Tongue (tissue), 2 donors: ENCODE results near the gene SLCO3A1. TPM values are rescaled to one million over a fixed set of nuclear protein-coding genes. Genes with fewer than 3 reads are reported as not detected.

Source experiments
- DNase-seq: peaks from one replicate; pipeline ENCODE4 v3.0.0-alpha.2; 2015
- total RNA-seq: library from RNA; depleted of rRNA; stranded (reverse); fragments of >200 nt; gene quantifications from one replicate; pipeline ENCODE4 v1.2.3, GENCODE V29; 2014

The SLCO3A1 gene
- total RNA-seq, 1 donor from 2014 or later = 10.7 TPM

DNA sequence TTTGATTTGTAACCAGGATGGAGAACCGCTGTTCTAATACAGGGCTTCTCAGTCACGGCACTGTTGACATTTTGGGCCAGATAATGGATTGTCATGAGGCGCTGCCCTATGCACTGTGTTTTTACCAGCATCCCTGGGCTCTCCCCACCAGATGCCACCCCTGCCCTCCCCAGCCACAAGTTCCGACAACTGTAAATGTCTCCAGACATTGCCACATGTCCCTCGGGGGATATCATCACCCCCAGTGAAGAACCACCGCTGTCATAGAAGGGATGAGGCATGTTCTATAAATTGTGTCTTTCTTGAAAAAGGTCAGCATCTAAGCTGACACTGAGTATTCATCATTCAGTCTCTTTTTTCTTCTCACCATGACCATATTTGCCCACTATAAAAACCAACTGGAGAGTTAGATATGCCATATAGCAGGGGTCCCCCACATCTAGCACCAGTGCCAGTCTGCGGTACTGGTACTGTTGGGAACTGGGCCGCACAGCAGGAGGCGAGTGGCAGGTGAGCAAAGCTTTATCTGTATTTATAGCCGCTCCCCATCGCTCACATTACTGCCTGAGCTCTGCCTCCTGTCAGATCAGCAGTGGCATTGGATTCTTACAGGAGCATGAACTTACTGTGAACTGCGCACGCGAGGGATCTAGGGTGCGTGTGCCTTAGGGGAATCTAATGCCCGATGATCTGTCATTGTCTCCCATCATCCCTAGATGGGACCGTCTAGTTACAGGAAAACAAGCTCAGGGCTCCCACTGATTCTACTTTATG lies 279.7 kb downstream of the SLCO3A1 start:
- no peak for DNase-seq

DNA sequence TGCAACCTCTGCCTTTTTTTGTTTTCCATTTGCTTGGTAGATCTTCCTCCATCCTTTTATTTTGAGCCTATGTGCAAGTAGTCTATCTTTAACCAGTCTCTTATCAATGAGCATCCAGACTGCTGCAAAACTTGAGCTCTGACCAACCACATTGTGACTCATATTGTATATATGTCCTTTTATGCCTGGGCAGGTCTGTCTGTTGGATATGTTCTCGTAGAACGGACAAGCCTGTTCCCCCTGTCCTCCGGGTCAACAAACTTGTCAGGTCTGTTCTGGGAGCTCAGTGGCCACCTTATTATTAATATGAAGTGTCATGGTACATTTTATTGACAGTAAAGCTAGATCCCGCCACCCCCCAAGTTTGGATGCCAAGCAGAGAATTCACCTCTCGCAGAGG lies 287.3 kb downstream of the SLCO3A1 start:
- DNase-seq = no peak

DNA sequence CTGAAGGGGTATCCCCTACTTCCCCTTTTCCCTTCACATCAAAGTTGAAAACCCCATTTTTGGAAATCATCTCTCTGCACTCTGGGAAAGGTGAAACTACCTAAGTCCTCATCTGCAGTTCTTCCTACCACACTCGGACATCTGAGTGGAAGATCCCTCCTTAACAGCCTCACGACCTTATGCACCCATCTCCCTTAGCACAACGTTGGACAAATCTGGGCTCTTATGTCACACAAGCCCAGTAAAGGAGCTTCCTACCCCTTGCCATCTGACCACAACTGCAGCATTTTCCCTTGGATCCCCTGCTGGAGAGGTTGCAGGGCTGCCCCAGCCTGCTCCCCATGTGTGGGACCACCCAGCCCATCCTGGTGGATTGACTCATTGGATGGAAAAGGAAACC lies 288.1 kb downstream of the SLCO3A1 start:
- DNase-seq = no peak

DNA sequence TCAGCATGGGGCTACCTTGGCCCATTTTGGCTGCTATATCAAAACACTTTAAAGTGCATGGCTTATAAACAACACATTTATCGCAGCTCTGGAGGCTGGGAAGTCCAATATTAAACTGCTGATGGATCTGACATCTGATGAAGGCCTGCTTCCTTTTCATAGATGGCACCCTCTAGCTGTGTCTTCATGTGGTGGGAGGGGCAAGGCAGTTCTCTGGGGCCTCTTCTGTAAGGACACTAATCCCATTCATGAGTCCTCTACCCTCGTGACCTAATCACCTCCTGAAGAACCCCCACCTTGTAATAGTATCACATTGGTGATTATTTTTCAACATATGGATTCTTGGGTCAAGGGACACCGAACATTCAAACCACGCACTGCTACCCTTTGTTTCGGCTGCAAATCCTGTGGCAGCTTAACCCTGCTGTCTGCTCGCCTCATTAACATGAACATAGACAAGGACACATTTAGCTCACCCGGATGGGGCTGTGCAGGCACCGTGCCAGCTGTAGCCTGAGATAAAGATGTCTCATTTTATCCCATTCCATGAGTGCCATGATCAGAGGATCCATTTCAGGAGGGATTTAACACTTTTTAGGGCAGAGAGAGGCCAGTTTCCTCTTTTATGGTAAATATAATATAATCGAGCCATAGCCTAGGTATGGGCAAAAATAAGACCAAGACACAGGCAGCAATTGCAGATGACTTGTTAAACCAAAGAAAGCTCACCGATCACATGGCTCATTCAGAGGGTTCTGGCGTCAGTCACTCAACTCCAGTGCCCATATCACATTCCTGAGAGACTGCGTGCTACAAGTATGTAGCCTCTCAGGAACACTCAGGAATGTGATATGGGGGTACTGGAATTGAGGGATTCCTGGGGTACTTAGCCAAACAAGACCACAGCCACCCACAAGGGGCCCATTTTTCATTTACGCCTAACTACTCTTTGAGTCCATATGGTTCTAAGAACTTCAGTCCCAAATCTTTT lies 289.0 kb downstream of the SLCO3A1 start:
- DNase-seq = peak; percentile 44

DNA sequence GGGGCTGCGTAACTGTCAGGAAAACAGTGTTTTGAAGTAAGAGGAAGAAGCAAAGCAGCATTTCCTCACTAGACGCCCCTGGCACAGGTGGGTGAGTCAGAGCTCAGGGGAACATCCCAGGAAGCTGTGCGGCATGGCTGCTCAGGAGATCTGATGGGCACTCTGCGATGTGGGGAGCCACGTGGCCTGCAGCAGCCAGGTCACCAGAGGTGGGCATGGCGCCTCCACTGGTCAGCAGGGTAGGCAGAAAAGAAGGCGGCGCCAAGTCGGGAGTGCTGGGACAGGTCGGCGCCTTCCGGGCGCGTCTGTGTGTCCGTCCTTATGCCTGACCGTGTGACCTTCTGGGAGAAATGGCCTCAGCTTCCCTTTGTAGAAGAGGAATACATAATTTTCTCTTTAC lies 290.3 kb downstream of the SLCO3A1 start:
- no peak for DNase-seq

DNA sequence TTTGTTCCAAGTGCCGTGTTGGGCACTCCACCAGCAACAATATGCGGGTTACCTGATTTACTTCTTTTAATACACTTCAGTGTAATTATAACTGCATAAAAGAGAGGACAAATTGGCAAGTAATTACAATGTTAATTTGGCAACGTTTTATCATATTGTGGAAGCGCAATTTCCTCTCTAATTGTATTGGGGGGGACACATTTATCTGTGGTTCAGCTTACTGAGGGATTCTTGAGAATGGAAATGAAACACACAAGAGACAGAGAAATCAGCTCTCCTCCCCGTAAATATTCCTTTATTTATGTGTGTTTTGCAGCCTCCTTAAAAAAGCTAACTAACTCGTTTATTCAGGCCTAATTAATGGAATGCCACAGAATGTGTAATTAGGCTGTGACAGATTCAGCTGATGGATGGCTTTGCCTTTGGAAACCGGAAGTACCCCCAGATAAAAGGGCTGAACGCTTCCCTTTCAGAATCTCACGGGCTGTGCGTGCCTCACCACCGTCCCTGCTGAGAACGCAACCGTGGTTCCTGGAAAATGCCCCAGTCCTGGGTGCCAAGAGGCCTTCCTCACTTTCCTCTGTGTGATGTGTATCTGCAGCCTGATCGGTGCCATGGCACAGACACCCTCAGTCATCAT lies 293.1 kb downstream of the SLCO3A1 start:
- DNase-seq = no peak

DNA sequence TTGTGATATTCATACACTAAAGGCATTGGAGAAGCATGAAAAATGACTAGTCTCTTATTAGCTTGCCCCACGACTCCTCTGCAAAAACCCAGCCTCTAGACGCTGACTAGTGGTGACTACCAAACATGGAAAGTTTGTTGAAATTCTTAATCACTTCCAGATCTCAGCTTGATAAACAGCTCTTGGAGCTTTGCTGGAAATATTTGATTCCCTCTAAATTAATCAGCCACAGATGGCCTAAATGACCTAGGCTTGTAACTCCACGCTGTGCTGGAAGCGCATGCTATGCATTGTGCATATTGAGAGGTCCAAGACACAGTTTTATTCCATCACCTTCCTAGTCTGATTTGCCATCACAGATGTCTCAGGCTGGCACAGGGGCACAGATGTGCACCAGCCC lies 295.5 kb downstream of the SLCO3A1 start:
- no peak for DNase-seq

DNA sequence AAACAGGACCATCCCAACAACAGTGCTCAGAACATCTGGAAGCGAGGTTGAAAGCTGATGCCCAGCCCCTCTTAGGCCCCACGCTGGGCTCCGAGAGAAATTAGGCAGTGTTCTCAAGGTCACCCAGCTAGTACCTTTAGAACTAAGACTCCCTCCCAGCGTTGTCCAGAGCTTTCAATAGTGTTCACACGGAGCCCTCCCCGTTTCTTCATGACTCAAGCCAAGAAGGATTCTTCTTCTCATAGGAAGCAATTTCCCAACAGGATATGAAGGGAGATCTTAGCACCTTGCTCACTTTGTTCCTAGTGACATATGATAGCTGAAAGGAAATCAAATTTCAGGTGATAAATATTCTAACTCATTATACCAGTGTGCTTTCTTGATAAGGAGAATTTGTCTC lies 296.0 kb downstream of the SLCO3A1 start:
- DNase-seq = no peak

DNA sequence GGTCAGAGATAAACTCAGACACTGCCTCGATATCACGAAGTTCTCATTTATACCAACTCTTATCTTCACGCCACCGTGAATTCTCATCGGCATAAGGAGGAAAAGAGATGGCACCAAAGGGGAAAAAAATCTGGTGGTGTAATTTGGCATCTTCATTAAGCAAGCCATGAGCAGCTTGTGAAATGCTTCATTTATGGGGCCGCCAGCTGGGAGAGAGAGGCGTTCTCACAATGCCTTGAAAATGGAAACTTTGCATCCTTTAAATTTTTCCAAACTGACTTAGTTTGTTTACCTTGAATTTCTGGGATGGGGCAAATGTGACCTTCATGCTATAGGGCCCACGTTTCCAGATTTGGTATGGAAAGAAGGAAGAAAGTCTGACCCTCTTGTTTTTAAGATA lies 297.7 kb downstream of the SLCO3A1 start:
- no peak for DNase-seq

DNA sequence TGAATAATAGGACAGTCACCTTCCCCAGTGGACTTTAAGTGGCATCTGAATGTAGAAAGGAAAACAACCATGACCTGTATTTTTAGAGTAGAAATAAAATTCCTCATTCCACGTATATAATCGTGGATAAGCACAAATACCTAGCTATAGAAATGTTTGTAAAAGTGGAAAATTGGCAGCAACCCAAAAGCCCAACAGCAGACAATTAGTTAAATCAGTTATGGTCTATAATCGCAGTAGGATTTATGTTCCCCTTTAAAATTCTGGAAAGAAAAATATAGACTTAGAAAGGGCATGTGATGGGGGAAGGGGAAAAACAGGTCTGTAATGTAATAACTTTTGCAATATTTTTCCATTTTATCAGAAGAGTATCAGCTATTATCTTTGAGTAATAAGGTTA lies 298.2 kb downstream of the SLCO3A1 start:
- DNase-seq = no peak

DNA sequence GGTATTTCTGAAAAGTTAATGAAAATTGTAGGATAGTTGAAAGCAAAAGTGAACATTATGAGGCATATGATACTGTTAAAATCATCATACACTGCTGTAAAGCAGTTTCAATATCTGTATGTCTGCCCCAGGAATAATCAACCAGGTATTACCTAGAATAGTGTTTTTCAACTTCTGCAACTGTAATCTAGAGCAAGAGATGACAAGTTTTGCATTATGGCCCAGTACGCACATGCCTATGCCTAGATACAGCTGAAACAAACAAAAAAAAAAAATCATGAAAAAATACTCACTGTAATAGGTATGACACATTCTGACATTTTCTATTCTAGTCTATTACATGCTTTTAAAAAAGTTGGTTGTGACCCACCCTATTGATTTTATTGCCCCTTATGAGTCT lies 299.5 kb downstream of the SLCO3A1 start:
- no peak for DNase-seq

DNA sequence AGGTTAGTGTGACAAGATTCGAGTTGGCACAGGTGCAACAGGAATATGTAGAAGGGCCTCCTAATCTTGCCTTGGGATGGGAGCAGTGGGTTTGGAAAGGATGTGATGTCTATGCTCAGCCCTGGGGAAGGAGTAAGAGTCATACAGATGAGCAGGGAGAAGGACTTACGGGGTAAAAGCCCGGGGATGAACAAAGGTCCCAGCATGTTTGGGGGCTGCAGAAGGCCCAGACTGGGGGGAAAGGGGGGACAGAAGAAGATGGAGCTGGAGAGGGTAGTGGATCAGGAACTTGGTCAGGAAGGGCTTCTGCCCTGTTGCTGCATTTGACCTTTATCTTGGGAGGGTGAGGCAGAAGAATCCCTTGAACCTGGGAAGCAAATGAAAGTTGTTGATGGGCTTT lies 300.1 kb downstream of the SLCO3A1 start:
- DNase-seq = no peak

DNA sequence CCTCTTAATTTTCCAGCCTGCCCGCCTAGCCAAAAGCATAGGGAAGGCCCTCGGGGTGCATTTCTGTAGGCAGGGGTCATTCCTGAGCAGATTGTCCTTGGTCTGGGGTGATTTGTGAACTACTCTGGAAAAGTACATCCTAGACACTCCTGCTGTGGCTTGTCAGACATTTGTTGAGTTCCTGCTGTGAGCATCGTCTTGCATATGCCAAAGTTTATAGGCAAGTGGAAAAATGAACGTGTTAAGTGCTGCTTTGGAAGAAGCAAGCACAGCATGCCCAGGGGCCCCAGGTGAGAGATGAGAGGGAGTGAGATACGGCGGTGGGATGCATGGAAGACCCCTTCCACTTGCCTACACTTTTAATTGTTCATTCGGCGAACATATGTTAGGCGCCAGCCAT lies 302.4 kb downstream of the SLCO3A1 start:
- no peak for DNase-seq

DNA sequence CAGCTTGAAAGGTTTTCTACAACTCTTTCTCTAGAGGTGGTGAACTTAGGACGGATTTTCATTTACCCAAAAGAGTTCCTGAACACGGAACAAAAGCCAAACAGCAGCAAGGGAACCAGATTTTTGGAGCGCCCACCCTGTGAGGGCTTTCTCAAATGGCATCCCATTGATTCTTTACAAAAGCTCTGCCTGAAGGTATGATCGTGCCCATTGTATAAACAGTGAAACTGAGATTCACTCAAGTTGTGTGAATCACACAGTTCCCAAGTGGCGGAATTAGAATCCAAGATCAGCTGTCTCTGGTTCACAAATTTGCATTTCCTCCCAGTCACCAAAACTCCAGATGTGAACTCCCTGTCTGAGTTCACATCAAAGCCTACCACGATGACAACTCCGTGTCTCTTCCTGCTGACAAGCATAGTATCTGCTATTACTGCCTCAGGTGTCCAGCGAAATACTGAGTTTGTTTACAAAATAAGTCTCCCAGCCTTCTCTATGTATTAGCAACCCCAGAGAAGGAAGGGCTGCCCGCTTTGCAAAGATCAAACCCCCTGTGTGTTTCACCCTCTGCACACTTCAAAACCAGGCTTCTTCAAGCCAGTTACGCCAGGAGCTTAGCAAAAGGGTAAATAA lies 304.3 kb downstream of the SLCO3A1 start:
- no peak for DNase-seq

DNA sequence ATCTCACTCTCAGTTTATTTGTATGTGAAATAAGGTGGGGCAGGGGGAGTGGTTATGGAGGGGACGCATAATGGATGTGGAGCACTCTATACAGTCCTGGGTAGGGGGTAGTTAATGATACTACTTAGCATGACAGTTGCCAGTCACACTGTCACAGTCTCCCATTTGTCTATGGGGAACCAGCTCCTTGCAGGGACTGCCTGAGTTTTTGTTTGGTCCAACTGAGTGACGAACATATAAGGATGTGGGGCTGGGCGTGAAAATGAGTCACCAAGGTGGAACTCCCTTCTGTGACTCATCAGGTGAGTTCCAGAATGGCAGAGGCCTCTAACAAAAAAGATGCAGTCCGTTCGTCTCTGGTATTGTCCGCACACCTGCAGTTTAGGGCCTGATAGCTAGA lies 304.9 kb downstream of the SLCO3A1 start:
- no peak for DNase-seq

DNA sequence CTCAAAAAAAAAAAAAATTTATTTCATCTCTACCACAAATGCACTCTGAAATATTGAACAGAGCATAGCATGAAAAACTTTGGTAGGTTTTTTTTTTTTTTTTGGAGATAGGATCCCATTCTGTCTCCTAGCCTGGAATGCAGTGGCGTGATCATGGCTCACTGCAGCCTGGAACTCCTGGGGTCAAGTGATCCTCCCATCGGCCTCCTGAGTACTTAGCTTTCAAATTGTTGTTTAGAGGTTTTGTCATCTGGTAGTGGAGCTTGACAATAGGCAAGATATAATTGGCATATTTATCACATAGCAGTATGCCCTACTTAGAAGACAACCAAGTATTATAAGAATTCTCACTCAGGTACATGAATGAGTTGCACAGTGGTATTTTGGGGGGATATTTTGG lies 306.0 kb downstream of the SLCO3A1 start:
- no peak for DNase-seq

DNA sequence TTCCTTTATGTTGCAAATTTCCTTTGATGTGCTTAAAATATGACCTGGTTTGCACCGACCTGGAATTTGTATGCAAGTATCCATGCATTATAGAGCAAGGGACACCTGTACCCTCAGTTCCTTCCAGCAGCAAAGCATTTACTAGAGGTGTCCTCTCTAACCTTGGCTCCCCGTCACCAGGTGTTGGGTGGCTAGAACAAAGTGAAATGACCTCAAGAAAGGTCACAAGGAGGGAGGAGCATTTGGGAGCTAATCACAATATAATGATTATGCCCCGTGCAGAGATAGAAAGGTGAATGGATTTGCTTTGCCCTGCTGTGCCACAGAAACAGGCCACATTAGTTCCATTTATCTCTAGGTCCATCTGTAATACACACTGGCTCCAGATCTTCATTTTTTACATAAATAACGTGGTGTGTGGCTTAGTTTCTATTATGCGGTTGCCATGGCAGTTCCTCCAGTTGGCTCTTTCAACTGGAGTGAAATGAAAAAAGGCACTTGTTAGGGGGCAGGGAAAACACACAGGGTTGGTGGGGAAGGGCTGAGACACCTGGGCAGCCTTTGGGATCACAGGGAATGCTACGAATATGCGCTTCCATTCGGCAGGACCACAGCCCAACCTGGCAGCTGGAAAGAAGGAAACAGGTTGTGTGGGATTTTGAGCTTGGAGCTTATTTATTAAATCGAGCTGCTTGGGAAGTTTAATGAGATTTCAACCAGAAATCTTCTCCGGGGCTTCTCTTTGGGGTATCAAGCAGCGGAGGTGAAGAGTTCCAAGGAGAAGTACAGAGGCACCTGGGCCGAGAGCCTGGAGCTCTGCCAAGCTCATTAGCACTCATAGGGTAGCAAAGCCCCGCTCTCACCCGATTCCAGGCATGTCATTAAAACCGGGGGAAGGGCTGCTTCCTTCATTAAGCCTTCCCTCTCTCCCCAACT lies 306.7 kb downstream of the SLCO3A1 start:
- peak; percentile 13 for DNase-seq

DNA sequence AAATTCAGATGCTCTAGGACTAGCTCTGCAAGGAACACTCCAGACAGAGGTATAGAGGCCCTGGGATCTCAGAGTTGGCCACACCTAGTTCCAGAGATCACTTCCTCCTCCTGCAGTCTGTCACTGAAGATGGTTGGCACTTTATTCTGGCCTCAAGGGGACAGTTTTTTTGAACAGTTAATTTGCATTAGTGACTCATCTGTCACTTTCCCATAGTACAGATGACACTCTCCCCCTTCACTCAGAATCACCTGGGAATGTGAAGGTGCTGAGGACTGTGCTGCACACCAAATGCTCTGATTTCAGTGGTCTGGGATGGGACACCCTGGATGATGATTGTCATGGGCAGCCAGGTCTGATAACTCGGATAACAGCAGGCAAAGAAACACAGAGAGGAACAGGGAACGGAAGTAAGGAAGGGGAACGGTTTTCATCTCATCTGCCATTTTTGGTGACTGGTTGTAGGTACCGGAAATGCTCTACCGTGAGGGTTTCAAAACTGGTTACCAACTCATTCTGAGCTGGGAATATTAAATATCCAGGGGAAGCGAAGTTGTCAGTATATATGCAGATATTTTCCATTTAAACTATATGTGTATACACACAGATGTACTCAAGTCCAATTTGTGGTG lies 307.6 kb downstream of the SLCO3A1 start:
- DNase-seq = no peak

DNA sequence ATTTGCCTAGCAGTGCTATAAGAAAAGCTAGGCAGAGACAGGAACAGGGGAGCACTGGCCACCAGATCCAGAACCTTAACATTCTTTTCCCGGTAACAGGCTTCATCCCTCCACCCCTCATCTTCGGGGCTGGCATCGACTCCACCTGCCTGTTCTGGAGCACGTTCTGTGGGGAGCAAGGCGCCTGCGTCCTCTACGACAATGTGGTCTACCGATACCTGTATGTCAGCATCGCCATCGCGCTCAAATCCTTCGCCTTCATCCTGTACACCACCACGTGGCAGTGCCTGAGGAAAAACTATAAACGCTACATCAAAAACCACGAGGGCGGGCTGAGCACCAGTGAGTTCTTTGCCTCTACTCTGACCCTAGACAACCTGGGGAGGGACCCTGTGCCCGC lies 309.1 kb downstream of the SLCO3A1 start:
- no peak for DNase-seq

DNA sequence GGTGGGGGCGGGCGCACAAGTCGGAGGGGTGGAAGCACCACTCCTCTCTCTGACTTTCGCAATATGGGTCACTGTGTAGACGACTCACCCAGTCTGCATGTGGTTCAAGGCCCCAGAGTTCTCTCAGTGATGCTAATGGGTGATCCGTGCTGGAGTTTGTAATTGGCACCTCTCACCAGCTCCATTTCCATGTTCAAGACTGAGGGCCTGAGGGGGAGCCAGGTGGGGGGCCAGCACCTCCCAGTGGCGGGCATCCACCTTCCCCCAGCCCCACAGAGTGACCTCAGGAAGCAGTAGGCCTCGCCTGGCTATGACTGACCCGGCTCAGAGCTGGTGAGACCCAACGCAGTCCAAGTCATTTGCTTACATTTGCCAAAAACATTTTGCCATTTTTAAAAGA lies 310.1 kb downstream of the SLCO3A1 start:
- no peak for DNase-seq
